K562 (cell line): Measurements from ENCODE around the gene MZB1. TPM values are rescaled to one million over a fixed set of nuclear protein-coding genes. Genes with fewer than 3 reads are reported as not detected.

ENCODE experiments used
- ATAC-seq: fragments of 200-7000 bp; cut with Tn5 transposase; 3 replicates; pipeline ENCODE4 v1.9.1; 2020; ENCODE audit warnings: moderate library complexity
- BruUV-seq: library from RNA; stranded (reverse); fragments of 400-500 nt; replicated peaks from 2 replicates; lab custom pipeline; 2021; lab: Mats Ljungman, UMichigan
- CTCF ChIA-PET: fragments of 300-600 bp; formaldehyde crosslinking; extraction: SDS; loops from one replicate; lab custom pipeline; 2021; ENCODE audit warnings: low intra/inter-chr PET ratio; lab: Yijun Ruan, JAX
- POLR2A ChIA-PET: fragments of 300-600, 350-650 bp; sonication (Branson Sonifier 250); formaldehyde crosslinking; extraction: SDS; loops from one replicate; lab custom pipeline; 2021; ENCODE audit warnings: antibody characterized with exemption, inconsistent platforms; lab: Yijun Ruan, JAX
- DNase-seq, 4 experiments: peaks; one replicate each; pipeline versions ENCODE4 v3.0.0 to v3.0.0-alpha.2; 2011 to 2018; ENCODE audit warnings: low spot score in 3 of 4, mixed read lengths in 3 of 4; ENCODE audit errors: extremely low read depth in 1 of 4
- FAIRE-seq: peaks from 2 replicates; lab custom pipeline; 2011; peaks lifted over from hg19 to GRCh38; lab: Jason Lieb, UNC
- H2AFZ ChIP-seq: 2 replicates; pipeline ENCODE4 v1.6.0; 2011; ENCODE audit warnings: low read depth, low read length, control low read depth, inconsistent platforms
- H3K27ac ChIP-seq: fragments of 200-600 bp; 3 replicates; pipeline ENCODE4 v1.8.0; 2011; ENCODE audit warnings: low read depth, mild to moderate bottlenecking, control low read depth, inconsistent platforms, low read length, moderate library complexity, mixed read lengths; ENCODE audit errors: extremely low read depth
- H3K27me3 ChIP-seq, 2 experiments: fragments of 300-600 bp in 1 of 2; 2 replicates in 1 of 2; 3 replicates in 1 of 2; pipeline versions ENCODE4 v1.6.0 to v1.8.0; 2011; ENCODE audit warnings: inconsistent platforms in 2 of 2, low read length in 2 of 2, mild to moderate bottlenecking in 1 of 2, mixed read lengths in 1 of 2, moderate library complexity in 1 of 2; ENCODE audit not compliant: control insufficient read depth in 2 of 2, insufficient read depth in 2 of 2
- H3K36me3 ChIP-seq: fragments of 300-600 bp; 3 replicates; pipeline ENCODE4 v1.8.0; 2011; ENCODE audit warnings: mild to moderate bottlenecking, low read length, inconsistent platforms; ENCODE audit not compliant: control insufficient read depth, insufficient read depth
- H3K4me1 ChIP-seq, 2 experiments: fragments of 200-600 bp in 1 of 2; replicated peaks in 1 of 2; 2 replicates in 1 of 2; 3 replicates in 1 of 2; pipeline versions ENCODE4 v1.5.1 to v1.8.0; 2011; ENCODE audit warnings: inconsistent platforms in 2 of 2, low read length in 2 of 2, mild to moderate bottlenecking in 1 of 2, mixed read lengths in 1 of 2, moderate library complexity in 1 of 2; ENCODE audit not compliant: control insufficient read depth in 2 of 2, insufficient read depth in 2 of 2
- H3K4me2 ChIP-seq: 2 replicates; pipeline ENCODE4 v1.6.1; 2011; ENCODE audit warnings: low read length, control low read depth, inconsistent platforms, mixed read lengths; ENCODE audit not compliant: insufficient read depth
- H3K4me3 ChIP-seq: fragments of 200-600 bp; sonication (generic), shearing (Covaris generic); 2 replicates; pipeline ENCODE4 v1.5.1; 2016; ENCODE audit warnings: control low read depth, inconsistent platforms
- H3K79me2 ChIP-seq: fragments of 200-600 bp; 3 replicates; pipeline ENCODE4 v1.8.0; 2011; ENCODE audit warnings: low read length, inconsistent platforms; ENCODE audit not compliant: control insufficient read depth, insufficient read depth
- H3K9ac ChIP-seq, 2 experiments: 2 replicates each; pipeline versions ENCODE4 v1.6.0 to v1.6.1; 2011; ENCODE audit warnings: low read depth in 2 of 2, low read length in 2 of 2, control low read depth in 1 of 2, inconsistent platforms in 1 of 2, mild to moderate bottlenecking in 1 of 2, mixed read lengths in 1 of 2; ENCODE audit not compliant: insufficient read depth in 1 of 2
- H3K9me1 ChIP-seq: one replicate; pipeline ENCODE4 v1.6.0; 2011; ENCODE audit warnings: inconsistent platforms, mild to moderate bottlenecking, low read length, moderate library complexity; ENCODE audit not compliant: control insufficient read depth, insufficient read depth
- H3K9me3 ChIP-seq: replicated peaks from 2 replicates; pipeline ENCODE4 v1.5.1; 2011; ENCODE audit warnings: low read depth, low read length, inconsistent platforms; ENCODE audit not compliant: control insufficient read depth, insufficient read depth
- H4K20me1 ChIP-seq: replicated peaks from 2 replicates; pipeline ENCODE4 v1.6.1; 2011; ENCODE audit warnings: low read length, inconsistent platforms, mixed read lengths; ENCODE audit not compliant: control insufficient read depth, insufficient read depth
- CEBPB ChIP-seq: fragments of 450-650 bp; IDR thresholded peaks from 2 replicates; pipeline ENCODE4 v1.6.1; 2016; ENCODE audit warnings: missing genetic modification characterization, missing compliant biosample characterization
- CEBPG ChIP-seq, 3 experiments: fragments of 200-800 bp in 1 of 3; sonication (Bioruptor generic) in 1 of 3; sonication (generic) in 1 of 3; formaldehyde crosslinking in 1 of 3; IDR thresholded peaks in 2 of 3; conservative IDR thresholded peaks in 1 of 3; 2 replicates each; pipeline versions ENCODE4 v1.6.1 to v1.8.0; 2016 to 2022; ENCODE audit warnings: missing compliant biosample characterization in 2 of 3, missing genetic modification characterization in 2 of 3, mild to moderate bottlenecking in 1 of 3, missing genetic modification reagents in 1 of 3
- NFE2 ChIP-seq: IDR thresholded peaks from 2 replicates; pipeline ENCODE4 v1.6.1; 2014; ENCODE audit warnings: antibody characterized with exemption, low read depth
- NFIC ChIP-seq: fragments of 450-650 bp; IDR thresholded peaks from 2 replicates; pipeline ENCODE4 v1.6.1; 2017; ENCODE audit warnings: mild to moderate bottlenecking, inconsistent platforms
- NFIX ChIP-seq: fragments of 250-450 bp; sonication (Bioruptor Pico); IDR thresholded peaks from 2 replicates; pipeline ENCODE4 v1.4.0; 2020; ENCODE audit warnings: low read depth, mild to moderate bottlenecking, moderate library complexity
- SMAD1 ChIP-seq: fragments of 150-350 bp; IDR thresholded peaks from 2 replicates; pipeline ENCODE4 v1.6.1; 2014; ENCODE audit warnings: low read length, low read depth; ENCODE audit not compliant: partially characterized antibody
- TEAD1 ChIP-seq, 2 experiments: fragments of 450-650 bp in 1 of 2; sonication (generic) in 1 of 2; formaldehyde crosslinking; IDR thresholded peaks; 2 replicates each; pipeline versions ENCODE4 v1.4.0 to v1.8.0; 2020 to 2022; ENCODE audit warnings: mild to moderate bottlenecking in 2 of 2, missing genetic modification reagents in 1 of 2
- WHSC1 ChIP-seq: IDR thresholded peaks from one replicate; pipeline ENCODE4 v1.6.1; 2012; ENCODE audit warnings: low read length, control low read depth, inconsistent platforms
- XRCC5 ChIP-seq: fragments of 200-400 bp; formaldehyde crosslinking; IDR thresholded peaks from 2 replicates; pipeline ENCODE4 v1.6.1; 2017; ENCODE audit warnings: low read depth, mild to moderate bottlenecking, low read length
- WGBS: fragments of 100-300 bp; shearing (Covaris generic); methylation state at CpG from one replicate; pipeline ENCODE4 v1.1.6; 2016; ENCODE audit warnings: low coverage, mixed read lengths; ENCODE audit not compliant: insufficient coverage; ENCODE audit errors: missing lambda C conversion rate; 5-methylcytosine and 5-hydroxymethylcytosine counted together
- in situ Hi-C: fragments of 300-500 bp; cut with MboI; formaldehyde crosslinking; loops from 4 replicates; pipeline ENCODE4 v1.15.0; 2018; ENCODE audit warnings: inconsistent platforms, mixed read lengths
- intact Hi-C: fragments of 100-400 bp; cut with micrococcal nuclease; formaldehyde crosslinking; loops from 2 replicates; pipeline ENCODE4 v1.14.2; 2022
- polyA plus RNA-seq, 8 experiments: library from polyadenylated mRNA; depleted of rRNA in 4 of 8; stranded (reverse) in 5 of 8; unstranded in 3 of 8; fragments of >200 nt; fragmentation: Nextera tagmentation in 2 of 8; fragmentation: Illumina TruSeq in 1 of 8; extraction: Ambion mirVana in 2 of 8; extraction: Trizol in 1 of 8; gene quantifications; 2 replicates each; pipeline versions ENCODE4 v1.2.1 to v1.2.3, GENCODE V29; 2011 to 2014; ENCODE audit warnings: inconsistent platforms in 1 of 8, missing spikeins in 1 of 8
- total RNA-seq, 7 experiments: library from RNA; depleted of rRNA in 6 of 7; stranded (reverse); fragments of >200 nt in 6 of 7; fragmentation: Illumina TruSeq in 2 of 7; extraction: Trizol in 2 of 7; gene quantifications; 2 replicates each; pipeline versions ENCODE4 v1.2.1 to v1.2.3, GENCODE V29; 2011 to 2021; ENCODE audit warnings: low replicate concordance in 1 of 7
- TF ChIP-seq, protein P1 (sequence below): sonication (generic); formaldehyde crosslinking; IDR thresholded peaks from 2 replicates; pipeline ENCODE4 v1.9.0; 2022; ENCODE audit warnings: mild to moderate bottlenecking, missing genetic modification reagents
- TF ChIP-seq, protein P2 (sequence below): fragments of 450-650 bp; IDR thresholded peaks from 2 replicates; pipeline ENCODE4 v1.6.1; 2016; ENCODE audit warnings: missing biosample characterization, missing genetic modification characterization

MZB1 gene
- total and polyA plus RNA-seq, 9 of the 15 experiments (the other 6 are each of a cell fraction or from before 2014, with no cell fraction given), result 0.13 to 0.31 TPM; not detected in 7

DNA sequence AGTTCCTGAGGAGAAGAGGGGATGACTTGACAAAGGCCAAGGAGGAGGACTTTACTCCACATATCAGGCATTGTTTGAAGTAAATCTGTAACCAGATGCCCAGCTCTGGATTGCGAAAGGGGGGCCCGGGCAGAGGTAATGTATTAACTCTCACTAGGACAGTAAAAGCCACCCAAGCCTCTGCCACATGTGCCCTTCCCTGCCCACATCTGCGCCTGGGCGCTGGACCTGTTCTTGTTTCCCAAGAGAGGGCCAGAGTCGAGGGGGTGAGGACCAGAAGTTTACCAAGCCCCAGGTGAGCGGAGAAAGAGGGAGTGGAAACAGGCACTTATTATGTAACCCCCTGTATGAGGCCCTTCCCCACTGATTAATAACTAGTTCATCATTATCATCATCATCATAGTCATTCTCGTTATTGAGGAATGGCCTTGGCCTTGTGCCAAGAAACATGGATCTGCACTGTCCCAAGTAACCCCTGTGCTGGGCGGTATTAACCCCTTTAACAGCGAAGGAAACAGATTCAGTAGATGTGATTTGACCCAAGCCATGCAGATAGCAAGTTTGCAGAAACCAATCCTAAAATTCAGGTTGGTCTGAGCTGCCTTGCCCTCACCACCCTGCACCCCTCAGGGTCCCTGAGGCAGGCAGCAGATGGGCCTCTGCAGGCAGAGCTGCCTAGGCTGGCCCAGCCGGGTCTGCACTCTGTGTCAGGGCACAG is 6.3 kb downstream of the MZB1 start, which contains the start of gene SLC23A1:
Gene SLC23A1 (minus strand): TSS at position 23 of the 718 bp plus-strand sequence. CDS start 44 bp downstream, outside the sequence.
- Histone ChIP-seq H3K27ac (no peak within 1 kb of the TSS), H2AFZ (peak within 1 kb of the TSS; percentile 66), H3K27me3 (no peaks in the 10 kb centered on the region), H3K79me2 (no peaks in the 10 kb centered on the region), H3K4me3 (no peak within 1 kb of the TSS), H4K20me1 (no peaks in the 10 kb centered on the region), H3K9me3 (no peaks in the 10 kb centered on the region; the same call in 1 of the 2 replicates), H3K9ac (peak within 1 kb of the TSS in 1 of 2 experiments; percentile 91; a peak in 2 of 4 replicates), H3K9me1 (no peaks in the 10 kb centered on the region), H3K4me1 (peaks cover 26 to 63% of the 10 kb centered on the region in 2 experiments; a peak in 4 of 5 replicates), H3K4me2 (no peak within 1 kb of the TSS; the same call in 1 of the 2 replicates), H3K36me3 (no peaks in the 10 kb centered on the region)
- no peak for ATAC-seq
- TF ChIP-seq NFIX (CRISPR knock-in tag) (peak; percentile 94), NFIC (peak; percentile 99), CEBPG (CRISPR knock-in tag; IDR thresholded peaks at IDR 0.05) (no peak), CEBPG (tag; conservative IDR thresholded peaks at IDR 0.05 in 1 of 2, IDR thresholded peaks at IDR 0.05 in 1 of 2) (peak; percentile 47 to 50; a peak in 2 of 4 replicates), NFE2 (0 out of 2 replicates have a peak, but pooled peaks have one; percentile 18), WHSC1 (no peak), TEAD1 (CRISPR knock-in tag; IDR thresholded peaks at IDR 0.05) (no peak), XRCC5 (no peak), CEBPB (tag) (peak; percentile 86), SMAD1 (peak; percentile 80)
- TF ChIP-seq, protein P1, sequence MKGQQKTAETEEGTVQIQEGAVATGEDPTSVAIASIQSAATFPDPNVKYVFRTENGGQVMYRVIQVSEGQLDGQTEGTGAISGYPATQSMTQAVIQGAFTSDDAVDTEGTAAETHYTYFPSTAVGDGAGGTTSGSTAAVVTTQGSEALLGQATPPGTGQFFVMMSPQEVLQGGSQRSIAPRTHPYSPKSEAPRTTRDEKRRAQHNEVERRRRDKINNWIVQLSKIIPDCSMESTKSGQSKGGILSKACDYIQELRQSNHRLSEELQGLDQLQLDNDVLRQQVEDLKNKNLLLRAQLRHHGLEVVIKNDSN (CRISPR knock-in tag), result no peak
- TF ChIP-seq, protein P2, sequence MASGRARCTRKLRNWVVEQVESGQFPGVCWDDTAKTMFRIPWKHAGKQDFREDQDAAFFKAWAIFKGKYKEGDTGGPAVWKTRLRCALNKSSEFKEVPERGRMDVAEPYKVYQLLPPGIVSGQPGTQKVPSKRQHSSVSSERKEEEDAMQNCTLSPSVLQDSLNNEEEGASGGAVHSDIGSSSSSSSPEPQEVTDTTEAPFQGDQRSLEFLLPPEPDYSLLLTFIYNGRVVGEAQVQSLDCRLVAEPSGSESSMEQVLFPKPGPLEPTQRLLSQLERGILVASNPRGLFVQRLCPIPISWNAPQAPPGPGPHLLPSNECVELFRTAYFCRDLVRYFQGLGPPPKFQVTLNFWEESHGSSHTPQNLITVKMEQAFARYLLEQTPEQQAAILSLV (tag), result no peak
- no TSS peak for BruUV-seq
- in situ Hi-C loops (no loop called here), intact Hi-C loops (no loop called here)
- ChIA-PET POLR2A (interaction anchor here (0.5 to 1.2 kb wide), 5 partner anchors 14 to 768 kb away, joined by 3 to 5 read pairs (median 3); partner anchors contain the start of gene MATR3), CTCF (no interaction called here)
- FAIRE-seq, result peak; percentile 55
- 64% methylated on average over 10 of the region's 10 CpGs for whole genome bisulfite sequencing
- DNase-seq, result no peak
